SK-MEL-5 (cell line): ENCODE results near the gene AP2S1. TPM values are rescaled to one million over a fixed set of nuclear protein-coding genes. Genes with fewer than 3 reads are reported as not detected.
"Not testable (repeated sequence)": the region's sequence is repeated elsewhere in the genome, so short reads cannot be mapped to it uniquely, and the experiment has no call there.

ENCODE experiments used
- DNase-seq: peaks from one replicate; pipeline ENCODE4 v3.0.0-alpha.2; 2016; ENCODE audit warnings: low read depth, low spot score
- in situ Hi-C: cut with HindIII; loops from 2 replicates; pipeline ENCODE4 v1.10.0; 2016; ENCODE audit warnings: low sequenced_read_pairs, high pct_unique_total_duplicates, low pct_unique_long_range_greater_than_20kb
- total RNA-seq: library from RNA; depleted of rRNA; stranded (reverse); fragments of >200 nt; shearing (Covaris generic); gene quantifications from 2 replicates; pipeline ENCODE4 v1.2.3, GENCODE V29; 2014

The AP2S1 gene
- total RNA-seq, 1 experiment from 2014 or later: 182 TPM

DNA sequence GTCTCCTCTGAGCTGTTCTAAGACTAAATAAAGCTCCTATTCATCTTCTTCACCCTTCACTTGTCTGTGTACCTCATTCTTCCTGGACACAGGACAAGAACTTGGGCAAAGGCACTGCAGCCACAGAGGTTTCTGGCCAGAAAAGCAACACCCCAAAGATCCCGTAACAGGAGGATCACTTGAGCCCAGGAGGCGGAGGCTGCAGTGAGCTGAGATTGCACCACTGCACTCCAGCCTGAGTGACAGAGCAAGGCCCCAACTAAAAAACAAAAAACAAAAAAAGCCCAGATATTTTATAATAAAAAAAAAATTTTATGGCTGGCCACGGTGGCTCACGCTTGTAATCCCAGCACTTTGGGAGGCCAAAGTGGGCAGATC lies 28.2 kb downstream of the AP2S1 start:
- DNase-seq, in situ Hi-C loops: not testable (repeated sequence)

- DNase-seq: no peak
- in situ Hi-C loops: no loop called here
Observed at GRCh38 chr19:46821512-46822409, 28.9 kb downstream of the AP2S1 start.

DNA sequence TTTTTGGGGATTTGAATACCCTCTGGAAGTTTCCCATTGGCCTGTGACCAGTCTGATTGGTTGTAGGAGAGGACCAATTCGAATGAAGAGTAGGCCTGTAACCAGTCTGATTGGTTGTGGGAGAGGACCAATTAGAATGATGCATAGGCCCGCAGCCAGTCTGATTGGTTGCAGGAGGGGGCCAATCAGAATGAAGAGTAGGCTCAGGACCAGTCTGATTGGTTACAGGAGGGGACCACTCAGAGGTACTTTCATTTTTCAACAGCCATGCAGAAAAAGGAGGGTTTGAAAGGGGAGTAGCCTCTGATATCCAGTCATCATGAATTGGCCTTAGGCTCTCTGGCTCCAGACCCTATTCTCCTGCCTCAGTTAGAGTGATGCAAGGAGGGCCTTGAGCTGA lies 31.8 kb downstream of the AP2S1 start:
- in situ Hi-C loops: no loop called here
- peak; percentile 37 for DNase-seq

DNA sequence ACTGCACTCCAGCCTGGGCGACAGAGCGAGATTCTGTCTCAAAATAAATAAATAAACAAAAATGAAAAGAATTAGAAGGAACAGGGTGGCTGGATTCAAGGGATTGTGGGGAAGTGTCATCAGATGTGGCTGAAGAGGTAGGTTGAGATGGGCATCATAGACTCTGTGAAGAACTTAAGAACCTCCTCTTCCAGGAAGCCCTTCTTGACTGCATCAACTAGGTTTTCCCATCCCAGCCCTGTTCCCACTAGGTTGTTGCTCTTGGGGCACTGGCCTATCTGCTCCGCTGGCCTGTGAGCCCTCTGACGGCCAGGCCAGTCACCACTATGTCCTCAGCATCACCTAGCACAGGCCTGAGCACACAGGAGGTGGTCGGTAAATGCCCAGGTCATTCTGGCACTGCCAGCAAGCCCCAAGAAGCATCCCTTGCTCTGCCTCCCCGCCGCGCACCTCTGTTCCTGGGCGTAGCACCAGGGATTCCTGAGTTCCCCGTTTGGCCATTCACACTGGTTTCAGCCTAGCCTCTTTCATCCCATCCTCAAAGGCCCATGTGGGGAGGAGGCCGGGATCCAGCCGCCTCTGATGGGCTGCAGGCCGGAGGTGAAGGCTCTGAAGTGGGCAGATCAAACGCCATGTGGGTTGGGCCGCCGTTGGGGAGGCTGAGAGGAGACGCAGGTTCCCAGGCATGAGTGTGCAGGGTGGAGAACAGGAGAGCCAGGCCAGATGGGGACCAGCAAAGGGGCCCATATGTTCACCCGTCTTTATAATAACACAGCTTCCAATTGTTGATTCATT lies 34.6 kb downstream of the AP2S1 start:
- no peak for DNase-seq
- in situ Hi-C loops: no loop called here

DNA sequence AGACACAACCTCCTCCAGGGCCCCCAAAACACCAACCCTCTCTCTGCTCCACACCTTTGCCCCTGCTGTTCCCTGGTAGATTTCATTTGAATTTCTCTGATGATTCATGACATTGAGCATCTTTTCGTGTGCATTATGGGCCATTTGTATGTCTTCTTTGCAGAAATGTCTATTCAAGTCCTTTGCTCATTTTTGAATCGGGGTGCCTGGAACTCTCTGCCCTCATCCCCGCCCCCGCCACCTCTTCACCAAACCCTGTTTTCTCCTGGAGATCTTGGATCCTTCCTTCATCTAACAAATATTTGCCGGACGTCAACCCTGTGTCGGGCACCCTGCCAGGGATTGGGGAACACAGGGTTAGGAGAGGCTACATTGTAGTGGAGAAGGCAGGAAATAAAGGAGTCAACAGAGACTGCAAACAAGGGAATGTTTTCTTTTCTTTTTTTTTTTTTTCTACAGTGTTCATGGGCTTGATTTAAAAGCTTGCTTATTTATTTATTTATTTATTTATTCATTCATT lies 36.7 kb downstream of the AP2S1 start:
- DNase-seq: no peak
- in situ Hi-C loops: no loop called here

GRCh38 chr19:46812977-46813838 lies 37.4 kb downstream of the AP2S1 start:
- in situ Hi-C loops: no loop called here
- DNase-seq: no peak

- DNase-seq: no peak
- in situ Hi-C loops: no loop called here
Observed at GRCh38 chr19:46809534-46810272, 40.9 kb downstream of the AP2S1 start.

GRCh38 chr19:46806656-46807055 lies 44.0 kb downstream of the AP2S1 start:
- DNase-seq: no peak
- in situ Hi-C loops: no loop called here

- in situ Hi-C loops: not testable (repeated sequence)
Observed at GRCh38 chr19:46804432-46804831, 46.2 kb downstream of the AP2S1 start.

GRCh38 chr19:46803555-46803954 lies 47.1 kb downstream of the AP2S1 start:
- in situ Hi-C loops: no loop called here
- DNase-seq: no peak

More at GRCh38 chr19:46804432-46804831, 46.2 kb downstream of the AP2S1 start:
- DNase-seq: not testable (repeated sequence)

- no peak for DNase-seq
- in situ Hi-C loops: no loop called here
Observed at GRCh38 chr19:46802152-46802551, 48.5 kb downstream of the AP2S1 start.

GRCh38 chr19:46798713-46799112 lies 51.9 kb downstream of the AP2S1 start:
- no peak for DNase-seq
- in situ Hi-C loops: no loop called here

GRCh38 chr19:46797881-46798280 lies 52.8 kb downstream of the AP2S1 start:
- in situ Hi-C loops: no loop called here

DNA sequence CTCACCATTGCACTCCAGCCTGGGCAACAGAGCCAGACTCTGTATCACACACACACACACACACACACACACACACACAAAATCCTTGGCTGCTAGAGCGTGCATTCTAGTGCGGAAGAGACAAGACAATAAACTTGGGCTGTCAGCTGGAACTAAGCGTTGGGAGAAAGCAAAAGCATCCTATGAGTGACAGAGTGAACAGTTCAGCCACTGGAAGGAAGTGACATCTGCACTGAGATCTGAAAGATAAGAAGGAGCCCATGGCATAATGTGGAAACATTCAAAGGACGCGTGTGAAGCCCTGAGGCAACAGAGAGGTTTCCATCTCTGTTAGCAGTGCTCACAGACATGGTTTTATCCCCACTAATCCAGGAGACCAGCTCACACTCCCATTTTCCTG lies 58.7 kb downstream of the AP2S1 start:
- in situ Hi-C loops: no loop called here
- DNase-seq: no peak

More at GRCh38 chr19:46797881-46798280, 52.8 kb downstream of the AP2S1 start:
- DNase-seq: no peak

- DNase-seq: no peak
- in situ Hi-C loops: no loop called here
Observed at GRCh38 chr19:46789371-46789770, 61.3 kb downstream of the AP2S1 start.

DNA sequence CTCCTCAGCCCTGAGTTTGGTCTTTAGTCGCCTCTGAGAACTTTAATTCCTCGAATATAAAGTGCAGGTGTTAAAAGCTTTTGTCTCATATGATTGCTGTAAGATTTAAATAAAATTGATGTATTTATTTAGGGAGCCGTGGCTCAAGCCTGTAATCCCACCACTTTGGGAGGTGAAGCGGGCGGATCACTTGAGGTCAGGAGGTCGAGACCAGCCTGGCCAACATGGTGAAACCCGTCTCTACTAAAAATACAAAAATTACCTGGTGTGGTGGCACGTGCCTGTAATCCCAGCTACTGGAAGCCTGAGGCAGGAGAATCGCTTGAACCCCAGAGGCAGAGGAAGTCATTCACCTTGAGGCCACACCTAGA lies 61.7 kb downstream of the AP2S1 start:
- no peak for DNase-seq
- in situ Hi-C loops: no loop called here
